ENCODE results near the gene METTL9.
"Not testable (repeated sequence)": the region's sequence is repeated elsewhere in the genome, so short reads cannot be mapped to it uniquely, and the experiment has no call there.

METTL9 gene

GRCh38 chr16:21637032-21637968 lies 37.9 kb downstream of the METTL9 start:
- DNase-seq: no peak

GRCh38 chr16:21638573-21638975 lies 39.2 kb downstream of the METTL9 start:
- DNase-seq: peak; percentile 59

DNA sequence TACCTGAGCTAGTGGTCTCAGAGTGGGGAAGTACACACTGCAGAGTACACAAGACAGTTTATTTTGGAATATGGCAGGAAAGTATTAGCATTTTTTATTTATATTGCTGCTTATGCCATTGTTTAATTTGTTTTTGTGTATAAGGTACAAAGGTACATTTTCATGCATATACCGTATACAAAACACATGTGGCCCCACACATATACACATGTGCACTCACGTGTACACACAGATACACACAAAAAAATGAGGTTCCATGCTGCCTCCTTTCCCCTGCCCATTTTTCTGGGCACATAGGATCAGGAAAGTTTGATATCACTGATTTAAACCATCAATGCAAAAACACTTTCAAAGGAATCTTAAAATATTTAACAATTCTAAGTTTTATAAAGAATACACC lies 40.1 kb downstream of the METTL9 start:
- DNase-seq: no peak

DNA sequence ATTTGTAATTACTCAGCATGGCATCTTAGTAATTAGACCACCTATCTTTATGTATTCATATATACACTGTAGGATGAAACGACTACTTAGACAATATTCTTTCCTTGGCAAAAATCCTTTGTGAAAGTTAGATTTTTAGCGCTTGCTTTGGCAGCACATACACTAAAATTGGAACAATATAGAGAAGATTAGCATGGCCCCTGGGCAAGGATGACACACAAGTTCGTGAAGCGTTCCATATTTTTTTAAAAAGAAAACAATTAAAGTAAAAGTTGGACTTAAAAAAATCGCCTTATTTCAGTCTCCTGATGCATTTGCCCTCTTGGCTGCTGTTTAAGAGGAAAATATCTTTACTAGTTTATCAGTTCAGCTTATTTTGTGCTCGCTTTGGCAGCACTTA lies 42.5 kb downstream of the METTL9 start:
- no peak for DNase-seq

DNA sequence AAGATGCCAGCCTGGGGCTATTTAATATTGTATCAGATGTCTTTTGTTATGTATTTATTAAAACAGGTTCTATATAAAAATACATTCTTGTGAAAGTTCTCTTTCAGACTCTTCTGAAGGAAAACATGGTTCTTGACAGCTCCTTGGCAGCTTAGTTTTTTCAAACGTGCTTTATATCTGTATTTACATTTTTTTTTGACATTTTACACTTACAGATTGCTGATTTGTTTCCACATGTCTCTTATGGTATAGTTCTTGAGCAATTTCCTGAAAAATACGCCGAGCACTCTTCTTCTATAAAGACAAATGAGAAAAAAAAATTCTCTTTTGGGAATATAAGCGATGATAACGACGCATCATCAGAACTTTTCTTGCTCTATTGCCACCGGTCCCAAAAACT lies 43.5 kb downstream of the METTL9 start:
- DNase-seq: no peak

DNA sequence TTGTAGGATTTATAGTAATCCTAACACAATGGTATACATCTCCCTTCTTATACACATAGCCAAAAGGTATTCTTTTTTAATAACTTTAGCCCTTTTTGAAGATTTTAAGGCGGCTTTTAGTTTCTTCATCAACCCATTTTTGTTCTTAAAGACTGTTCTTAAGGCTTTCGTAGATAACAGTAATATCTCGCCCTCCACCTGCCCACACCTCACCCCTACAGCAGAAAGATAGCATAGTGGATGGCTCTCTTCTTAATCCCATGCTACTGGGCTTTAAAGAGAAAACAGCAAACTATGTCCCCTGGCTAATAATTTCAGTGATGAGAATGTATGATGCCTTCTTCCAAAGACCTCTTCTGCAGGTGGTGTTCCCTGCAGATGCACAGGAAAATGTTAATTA lies 44.4 kb downstream of the METTL9 start:
- DNase-seq: no peak

DNA sequence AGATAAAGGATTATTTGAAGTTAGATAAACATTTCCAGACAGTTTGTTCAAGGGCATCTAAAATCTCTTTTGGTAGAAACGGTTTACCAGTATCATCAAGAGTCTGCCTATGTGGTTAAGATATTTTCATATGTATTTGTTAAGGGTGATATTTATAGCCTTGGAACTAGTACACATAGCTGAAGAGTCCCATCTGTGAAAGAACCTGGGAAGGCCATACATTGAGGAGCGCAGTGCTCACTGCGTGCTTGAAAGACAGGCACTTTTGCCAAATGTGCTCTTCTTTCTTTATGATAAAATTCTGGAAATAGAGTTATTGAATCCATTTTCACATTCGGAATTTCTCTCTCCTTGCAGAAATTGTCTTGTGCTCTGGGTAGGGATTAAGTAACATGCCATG lies 45.3 kb downstream of the METTL9 start:
- no peak for DNase-seq

DNA sequence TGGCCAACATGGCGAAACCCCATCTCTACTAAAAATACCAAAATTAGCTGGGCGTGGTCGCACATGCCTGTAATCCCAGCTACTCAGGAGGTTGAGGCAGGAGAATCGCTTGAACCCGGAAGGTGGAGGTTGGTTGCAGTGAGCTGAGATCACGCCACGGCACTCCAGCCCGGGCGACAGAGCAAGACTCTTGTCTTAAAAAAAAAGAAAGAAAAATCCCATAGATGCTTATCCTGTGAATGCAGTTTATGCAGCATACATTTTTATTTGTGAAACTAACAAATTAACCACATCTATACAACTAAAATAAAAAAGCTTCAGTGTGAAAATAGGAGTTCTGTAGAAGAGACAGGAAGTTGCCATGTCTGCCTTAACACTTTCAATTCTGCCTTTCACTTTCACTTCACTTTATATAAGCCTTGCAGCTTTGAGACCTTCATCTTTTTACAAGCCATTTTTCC lies 45.9 kb downstream of the METTL9 start:
- DNase-seq: no peak

- DNase-seq: no peak
Measured at GRCh38 chr16:21646091-21646490, 46.7 kb downstream of the METTL9 start.

GRCh38 chr16:21646721-21647561 lies 47.6 kb downstream of the METTL9 start:
- DNase-seq: no peak

DNA sequence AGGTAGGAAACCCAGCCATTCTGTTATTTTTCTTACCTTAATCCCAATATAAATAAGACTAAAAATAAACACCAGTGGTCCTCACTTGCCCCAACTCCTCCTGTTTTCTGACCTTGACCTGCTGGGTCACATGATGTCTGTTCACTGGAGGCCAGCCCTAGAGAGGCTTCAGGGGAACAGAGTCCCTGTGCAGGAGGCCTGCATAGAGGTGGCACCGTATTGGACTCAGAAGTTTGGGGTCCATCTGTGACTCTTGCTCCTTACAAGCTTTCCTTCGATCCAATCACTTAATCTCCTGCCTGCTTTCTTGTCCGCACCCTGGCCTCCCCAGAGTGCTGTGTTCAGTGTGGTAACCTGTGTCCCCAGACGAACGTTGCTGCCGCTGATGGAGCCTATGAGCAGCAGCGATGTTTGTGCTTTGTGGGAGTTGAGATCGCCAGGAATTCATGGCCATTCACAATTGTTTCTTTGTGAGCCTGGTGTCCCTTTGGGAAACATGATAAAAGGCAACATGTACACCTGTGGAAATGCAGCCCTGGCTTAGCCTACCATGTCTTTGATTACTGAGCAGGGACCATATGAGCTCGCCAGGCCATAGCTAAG lies 48.3 kb downstream of the METTL9 start:
- no peak for DNase-seq

- not testable (repeated sequence) for DNase-seq
Measured at GRCh38 chr16:21649826-21650406, 50.5 kb downstream of the METTL9 start.

DNA sequence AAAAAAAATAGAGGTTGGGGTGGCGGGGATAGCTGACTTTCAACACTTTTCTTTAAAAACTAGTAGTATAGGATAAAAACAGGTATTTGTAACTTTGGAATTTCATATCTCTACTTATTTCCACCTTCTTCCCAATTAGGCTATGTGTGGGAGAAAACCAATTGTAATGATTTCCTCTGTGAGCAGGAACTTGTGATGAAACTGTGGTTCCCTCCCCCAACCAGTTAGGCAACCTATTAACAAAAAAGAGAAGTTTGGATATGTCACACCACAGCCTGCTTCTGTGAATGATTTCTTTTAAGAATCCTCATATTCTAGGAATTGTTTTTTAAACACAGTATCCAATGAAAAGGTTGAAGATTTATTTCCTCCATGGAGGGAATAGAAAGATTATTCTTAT lies 51.1 kb downstream of the METTL9 start:
- no peak for DNase-seq

DNA sequence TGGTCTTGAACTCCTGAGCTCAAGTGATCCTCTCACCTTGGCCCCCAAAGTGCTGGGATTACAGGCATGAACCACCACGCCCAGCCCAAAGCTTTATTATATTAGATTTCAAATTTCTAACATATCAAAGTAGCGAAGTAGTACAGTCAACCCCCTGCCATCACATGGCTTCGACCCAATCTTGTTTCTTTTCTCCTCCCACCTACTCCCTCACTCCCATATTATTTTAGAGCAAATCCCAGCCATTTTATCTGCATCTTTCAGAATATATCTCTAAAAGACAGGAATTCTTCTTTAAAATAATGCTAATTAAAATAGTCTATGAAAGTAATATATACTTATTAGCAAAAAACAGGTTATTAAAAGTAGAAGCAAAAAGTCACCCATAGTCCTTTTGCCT lies 52.1 kb downstream of the METTL9 start:
- DNase-seq: no peak

DNA sequence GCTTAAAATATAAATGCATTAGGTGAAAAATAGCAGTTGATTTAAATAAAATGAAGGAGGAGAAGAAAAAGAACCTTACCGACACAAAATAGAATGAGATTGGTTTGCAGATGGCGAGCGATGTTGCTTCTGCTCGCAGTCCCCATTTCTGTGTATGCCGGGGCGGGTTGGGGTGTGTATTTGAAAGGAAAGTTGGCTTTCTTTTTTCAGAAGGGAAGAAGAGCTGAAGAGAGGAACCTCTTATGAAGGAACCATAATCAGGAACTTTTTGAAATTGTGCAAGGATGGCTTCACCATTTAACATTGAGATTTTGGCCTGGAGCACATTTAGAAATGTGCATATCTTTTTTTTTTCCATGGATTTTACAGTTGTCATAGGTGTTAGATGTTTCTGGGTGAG lies 53.1 kb downstream of the METTL9 start, which contains the start of gene IGSF6:
TSS of gene IGSF6 (minus strand) at position 156 of the 400 bp plus-strand sequence. CDS start at position 146, 10 bp downstream.
- no peak for DNase-seq

DNA sequence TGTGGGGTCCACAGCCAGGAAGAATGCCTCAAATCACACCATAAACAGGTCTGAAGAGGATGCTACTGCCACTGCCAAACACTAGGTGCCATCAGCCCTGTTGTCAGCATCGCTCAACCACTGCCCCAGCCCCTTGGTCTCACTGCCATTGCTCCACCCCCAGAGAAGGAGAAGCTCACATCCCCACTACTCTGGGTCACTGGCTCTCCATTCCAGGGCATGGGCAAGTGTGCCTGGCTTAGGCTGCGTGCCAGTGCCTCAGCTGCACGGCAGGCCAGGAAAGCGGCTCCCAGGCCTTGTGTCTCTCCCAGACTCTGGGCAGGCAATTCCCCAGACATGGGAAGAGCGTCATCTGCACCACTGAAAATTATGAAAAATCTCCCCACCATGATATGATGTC lies 54.2 kb downstream of the METTL9 start:
- DNase-seq: no peak

DNA sequence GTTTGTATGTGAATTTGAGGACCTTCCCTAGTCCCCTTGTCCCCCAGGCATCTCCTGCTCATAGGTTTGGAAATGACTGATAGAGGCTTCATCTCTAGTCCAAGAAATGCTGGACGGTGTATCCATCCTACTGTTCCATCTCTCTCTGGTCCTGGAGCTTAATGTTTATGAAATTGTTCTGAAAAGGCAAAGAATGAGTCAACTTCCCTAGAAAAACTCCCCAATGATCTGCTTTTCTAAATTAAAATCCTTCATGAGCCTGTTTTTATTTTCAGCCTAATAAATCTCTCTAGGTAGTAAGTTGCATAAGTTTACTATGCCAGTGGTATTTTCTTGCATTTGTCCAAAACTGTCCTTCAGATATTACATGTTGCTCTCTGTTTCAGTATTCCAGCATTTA lies 55.1 kb downstream of the METTL9 start:
- no peak for DNase-seq

GRCh38 chr16:21654881-21655280 lies 55.5 kb downstream of the METTL9 start:
- no peak for DNase-seq

DNA sequence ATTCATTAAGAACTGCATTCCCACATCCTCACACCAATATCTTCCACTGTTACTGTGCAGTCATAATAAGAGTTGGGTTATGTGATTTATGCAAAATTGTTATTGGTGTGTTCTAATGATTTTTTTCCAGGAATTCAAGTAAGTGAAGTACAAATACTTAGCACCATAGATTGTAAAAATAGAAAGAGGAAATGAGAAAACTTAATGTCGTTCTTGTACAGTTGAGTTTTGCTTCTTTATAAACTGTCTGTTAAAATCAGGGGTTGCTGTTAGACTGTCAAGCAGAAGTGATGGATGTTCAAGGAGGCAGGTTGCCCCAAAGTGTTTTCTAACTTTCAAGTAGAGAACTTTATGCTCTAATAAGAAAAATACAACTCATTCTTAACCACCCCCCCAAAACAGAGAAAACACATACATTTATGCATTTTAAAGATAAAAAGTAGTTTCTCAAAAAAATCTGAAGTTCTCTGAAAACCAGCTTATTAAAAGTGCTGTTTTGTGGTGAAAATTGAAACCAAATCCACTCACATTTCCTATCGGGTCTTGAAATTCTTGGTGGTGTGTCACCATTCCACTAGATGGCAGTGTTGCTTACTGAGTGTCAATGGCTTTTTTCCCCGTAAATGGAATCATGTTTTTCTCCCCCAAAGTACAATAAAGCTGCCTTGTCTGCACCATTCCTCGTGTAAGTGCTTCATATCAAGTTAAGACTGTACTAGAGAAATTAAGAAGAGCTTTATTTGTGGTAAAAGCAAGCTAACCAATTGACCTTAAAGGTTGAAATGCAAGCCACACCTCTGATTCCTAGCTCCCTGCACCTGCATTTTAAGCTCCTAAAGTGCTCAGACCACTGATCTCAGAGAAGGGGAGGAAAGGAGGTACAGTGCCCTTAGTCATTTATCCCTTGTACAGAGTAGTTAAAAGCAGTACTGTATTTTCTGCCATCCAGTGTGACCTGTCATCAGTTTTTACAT lies 57.7 kb downstream of the METTL9 start:
- peak; percentile 45 for DNase-seq

GRCh38 chr16:21659124-21659523 lies 59.7 kb downstream of the METTL9 start:
- DNase-seq: no peak

Data from fibroblast of skin of abdomen (primary cell).